HEK293T (cell line): ENCODE measurements around the gene PRADC1.

Experiments used
- CTCF ChIA-PET: fragments of 350-600 bp; formaldehyde crosslinking; extraction: SDS; loops from one replicate; lab custom pipeline; 2021; ENCODE audit warnings: antibody characterized with exemption, inconsistent platforms; lab: Yijun Ruan, JAX
- POLR2A ChIA-PET: fragments of 350-600 bp; formaldehyde crosslinking; extraction: SDS; loops from one replicate; lab custom pipeline; 2020; ENCODE audit warnings: antibody characterized with exemption, inconsistent platforms; lab: Yijun Ruan, JAX
- DNase-seq: peaks from one replicate; pipeline ENCODE4 v3.0.0; 2012; ENCODE audit warnings: mixed read lengths; ENCODE audit errors: extremely low spot score
- ARNT ChIP-seq: fragments of 450-650 bp; IDR thresholded peaks from 2 replicates; pipeline ENCODE4 v1.6.1; 2017; ENCODE audit warnings: mild to moderate bottlenecking
- BHLHE40 ChIP-seq: fragments of 450-650 bp; IDR thresholded peaks from 2 replicates; pipeline ENCODE4 v1.6.1; 2016; ENCODE audit warnings: mild to moderate bottlenecking, moderate library complexity, borderline replicate concordance
- CTBP1 ChIP-seq: fragments of 450-650 bp; IDR thresholded peaks from 2 replicates; pipeline ENCODE4 v1.6.1; 2016; ENCODE audit warnings: borderline replicate concordance
- ELF4 ChIP-seq: fragments of 450-650 bp; IDR thresholded peaks from 2 replicates; pipeline ENCODE4 v1.6.1; 2017; ENCODE audit warnings: antibody characterized with exemption
- FOXA1 ChIP-seq: fragments of 450-650 bp; IDR thresholded peaks from 2 replicates; pipeline ENCODE4 v1.6.1; 2016; ENCODE audit warnings: mild to moderate bottlenecking
- FOXK2 ChIP-seq: fragments of 450-650 bp; IDR thresholded peaks from 2 replicates; pipeline ENCODE4 v1.6.1; 2016; ENCODE audit warnings: mild to moderate bottlenecking
- FOXM1 ChIP-seq: fragments of 450-650 bp; IDR thresholded peaks from 2 replicates; pipeline ENCODE4 v1.6.1; 2017; ENCODE audit warnings: mild to moderate bottlenecking, borderline replicate concordance
- HDGF ChIP-seq: fragments of 450-650 bp; IDR thresholded peaks from 2 replicates; pipeline ENCODE4 v1.6.1; 2017; ENCODE audit warnings: antibody characterized with exemption, borderline replicate concordance
- L3MBTL2 ChIP-seq: fragments of 450-650 bp; conservative IDR thresholded peaks from 2 replicates; pipeline ENCODE4 v1.6.1; 2016; ENCODE audit warnings: mild to moderate bottlenecking
- LEF1 ChIP-seq: fragments of 450-650 bp; IDR thresholded peaks from 2 replicates; pipeline ENCODE4 v1.6.1; 2017; ENCODE audit warnings: mild to moderate bottlenecking, borderline replicate concordance
- NFRKB ChIP-seq: fragments of 450-650 bp; IDR thresholded peaks from 2 replicates; pipeline ENCODE4 v1.6.1; 2016; ENCODE audit warnings: mild to moderate bottlenecking, moderate library complexity
- SP1 ChIP-seq: fragments of 450-650 bp; IDR thresholded peaks from 2 replicates; pipeline ENCODE4 v1.6.1; 2017
- SUZ12 ChIP-seq: fragments of 450-650 bp; IDR thresholded peaks from 2 replicates; pipeline ENCODE4 v1.6.1; 2016; ENCODE audit warnings: mild to moderate bottlenecking
- TARDBP ChIP-seq: fragments of 450-650 bp; IDR thresholded peaks from 2 replicates; pipeline ENCODE4 v1.6.1; 2016
- ZNF384 ChIP-seq: fragments of 450-650 bp; IDR thresholded peaks from 2 replicates; pipeline ENCODE4 v1.6.1; 2016
- TF ChIP-seq, protein P1 (sequence below): fragments of 450-650 bp; IDR thresholded peaks from 2 replicates; pipeline ENCODE4 v1.6.1; 2016

PRADC1 gene

DNA sequence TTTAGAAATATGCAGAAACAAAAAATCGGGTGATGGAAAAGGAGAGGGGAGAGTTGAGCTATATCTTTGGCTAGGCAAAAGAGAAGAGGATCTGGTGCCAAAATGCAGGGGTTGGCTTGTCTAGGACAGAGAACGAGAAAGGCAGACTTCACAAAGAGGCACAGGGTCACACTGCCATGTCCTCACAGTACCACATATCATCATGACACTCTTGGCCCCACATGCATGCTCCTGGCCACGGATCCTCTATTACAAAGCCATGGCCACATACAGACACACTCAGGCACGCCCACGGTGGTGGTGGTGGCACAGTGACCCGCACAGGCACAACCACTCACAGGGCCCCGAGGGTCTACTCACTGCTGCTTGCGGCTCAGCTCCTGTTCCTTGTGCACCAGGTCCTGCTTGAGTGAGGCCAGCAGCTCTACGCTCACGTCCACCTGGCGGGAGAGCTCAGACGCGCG, 35.4 kb upstream of the PRADC1 start:
- no peak for DNase-seq
- ChIA-PET POLR2A (interaction anchor here (0.9 kb wide), 1 partner anchor 35 kb away, joined by 3 read pairs; the partner anchor contains the start of genes CCT7 and PRADC1), CTCF (no interaction called here)
- TF ChIP-seq TARDBP (no peak), HDGF (no peak), ELF4 (no peak), SUZ12 (no peak), ZNF384 (no peak), CTBP1 (no peak)
- TF ChIP-seq, protein P1, sequence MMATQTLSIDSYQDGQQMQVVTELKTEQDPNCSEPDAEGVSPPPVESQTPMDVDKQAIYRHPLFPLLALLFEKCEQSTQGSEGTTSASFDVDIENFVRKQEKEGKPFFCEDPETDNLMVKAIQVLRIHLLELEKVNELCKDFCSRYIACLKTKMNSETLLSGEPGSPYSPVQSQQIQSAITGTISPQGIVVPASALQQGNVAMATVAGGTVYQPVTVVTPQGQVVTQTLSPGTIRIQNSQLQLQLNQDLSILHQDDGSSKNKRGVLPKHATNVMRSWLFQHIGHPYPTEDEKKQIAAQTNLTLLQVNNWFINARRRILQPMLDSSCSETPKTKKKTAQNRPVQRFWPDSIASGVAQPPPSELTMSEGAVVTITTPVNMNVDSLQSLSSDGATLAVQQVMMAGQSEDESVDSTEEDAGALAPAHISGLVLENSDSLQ: no peak

DNA sequence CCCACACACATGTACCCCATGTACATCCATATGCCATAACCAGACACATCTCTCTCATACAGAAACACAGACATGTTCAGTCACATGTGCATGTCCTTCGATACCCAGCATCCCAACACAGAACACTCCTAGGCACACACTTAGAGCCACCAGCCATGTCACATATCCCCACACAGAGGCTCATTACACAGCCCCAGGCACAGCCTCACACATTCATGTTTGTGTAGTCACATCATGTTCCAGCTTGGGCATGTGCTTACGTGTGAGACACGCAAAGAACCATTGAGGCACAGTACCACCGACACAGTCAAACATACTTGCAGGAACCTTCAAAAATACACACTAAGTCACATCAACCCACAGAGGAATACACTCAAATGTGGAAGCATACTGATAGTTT, 34.0 kb upstream of the PRADC1 start:
- TF ChIP-seq, protein P1: no peak
- TF ChIP-seq HDGF (no peak), SP1 (no peak), CTBP1 (no peak), SUZ12 (no peak), TARDBP (no peak), FOXA1 (no peak), L3MBTL2 (no peak), NFRKB (no peak), LEF1 (no peak), ZNF384 (no peak), ARNT (no peak), FOXM1 (no peak), ELF4 (no peak), BHLHE40 (no peak), FOXK2 (no peak)
- no peak for DNase-seq
- CTCF ChIA-PET: no interaction called here
- POLR2A ChIA-PET: no interaction called here

DNA sequence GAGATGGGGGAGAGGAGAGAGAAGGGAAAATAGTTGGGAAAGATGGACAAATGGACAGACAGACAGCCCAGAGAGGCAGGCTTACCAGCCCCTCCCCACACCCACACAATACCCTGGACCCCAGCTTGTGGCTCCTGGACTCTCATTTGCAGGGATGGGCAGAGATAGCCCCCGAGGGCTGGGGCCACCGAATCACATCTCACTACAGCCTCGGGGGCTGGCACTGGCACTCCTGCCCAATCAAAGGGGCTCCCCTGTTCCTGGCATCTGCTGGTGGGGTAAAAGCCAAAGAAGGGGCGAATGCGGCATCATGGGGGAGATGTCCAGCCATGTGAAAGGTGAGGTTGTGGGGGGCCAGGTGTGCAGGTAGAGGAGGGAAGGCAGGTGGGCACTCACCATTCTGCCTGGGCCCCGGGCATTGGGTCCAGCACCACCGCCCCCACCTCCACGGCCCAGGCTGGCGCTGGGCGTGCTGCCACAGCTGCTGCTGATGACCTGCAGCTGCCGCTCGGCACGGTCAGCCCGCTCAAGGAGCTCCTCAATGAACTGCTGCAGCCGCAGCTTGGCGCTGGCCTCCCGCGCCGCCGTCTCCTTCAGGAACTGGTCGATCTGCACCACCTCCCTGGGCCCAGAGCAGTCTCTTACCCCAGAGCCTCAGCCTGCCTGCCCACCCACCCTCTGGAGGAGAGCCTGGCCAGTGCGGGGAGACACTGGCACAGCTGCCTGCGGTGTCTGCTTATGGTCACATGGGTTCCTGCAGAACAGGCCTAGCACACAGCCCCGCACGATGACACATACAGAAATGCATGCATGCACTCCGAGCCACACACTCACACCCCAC, 33.2 kb upstream of the PRADC1 start:
- DNase-seq: no peak
- POLR2A ChIA-PET: no interaction called here
- CTCF ChIA-PET: no interaction called here
- TF ChIP-seq SUZ12 (no peak), BHLHE40 (no peak), NFRKB (no peak)
- TF ChIP-seq, protein P1: no peak

DNA sequence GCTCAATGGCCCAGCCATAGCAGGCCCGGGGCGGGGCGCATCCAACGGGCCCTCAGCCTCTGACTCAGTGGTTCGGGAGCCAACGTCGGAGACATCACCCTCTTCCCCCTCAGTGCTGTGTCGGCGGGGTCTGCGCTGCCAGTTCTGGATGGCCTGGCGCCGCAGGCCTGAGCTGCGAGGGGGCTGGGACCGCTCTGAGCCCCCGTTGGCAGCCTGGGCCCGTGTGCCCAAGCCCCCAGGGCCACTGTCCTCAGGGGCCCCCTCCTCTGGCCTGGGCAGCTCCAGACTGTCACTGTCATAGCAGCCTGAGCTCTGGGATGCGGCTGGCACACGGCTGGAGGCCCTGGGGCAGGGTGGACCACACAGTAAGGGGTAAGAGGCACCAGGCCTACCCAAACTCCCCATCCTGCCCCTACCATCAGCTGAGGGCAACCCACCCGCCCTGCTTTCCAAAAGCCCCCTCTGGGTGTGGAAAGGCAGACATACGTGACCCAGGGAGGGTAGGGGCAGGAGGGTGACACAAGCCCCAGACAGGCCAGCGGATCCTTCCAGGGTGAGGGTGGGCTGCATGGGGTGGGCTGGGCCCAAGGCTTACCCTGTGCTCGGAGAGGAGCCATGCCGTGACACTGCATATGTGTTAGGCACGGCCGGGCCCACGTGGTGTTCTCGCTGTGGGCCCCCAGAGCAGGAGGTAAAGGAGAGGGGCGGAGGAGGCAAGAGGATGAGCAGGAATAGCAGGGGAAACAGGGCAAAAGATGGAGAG, 32.4 kb upstream of the PRADC1 start:
- no peak for DNase-seq
- ChIA-PET CTCF (no interaction called here), POLR2A (no interaction called here)
- TF ChIP-seq L3MBTL2 (no peak), SUZ12 (no peak), LEF1 (no peak), TARDBP (no peak), NFRKB (no peak), ZNF384 (no peak)

DNA sequence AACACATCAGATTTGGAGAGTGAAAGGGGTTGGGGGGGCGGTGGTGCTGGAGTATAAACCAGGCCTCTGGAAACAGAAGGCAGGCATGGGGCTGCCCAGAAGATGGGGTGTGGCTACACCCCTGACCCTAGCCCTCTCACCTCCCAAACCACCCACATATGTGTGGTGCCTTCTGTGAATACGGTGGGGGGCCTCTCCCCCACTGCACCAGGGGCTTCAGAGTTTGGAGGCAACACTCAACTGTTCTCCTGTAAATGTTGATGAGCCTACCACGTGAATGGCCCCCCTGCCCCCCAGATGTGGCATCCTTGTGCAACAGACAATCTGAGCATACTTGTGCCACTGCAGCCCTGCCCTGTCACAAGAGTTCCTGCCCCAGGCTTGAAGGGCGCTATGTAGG, 31.7 kb upstream of the PRADC1 start:
- ChIA-PET CTCF (no interaction called here), POLR2A (no interaction called here)
- TF ChIP-seq SUZ12 (no peak), LEF1 (no peak), SP1 (no peak), L3MBTL2 (no peak), FOXM1 (no peak), ELF4 (no peak), ZNF384 (no peak), NFRKB (no peak), ARNT (no peak), FOXK2 (no peak), TARDBP (no peak), BHLHE40 (no peak), HDGF (no peak), FOXA1 (no peak), CTBP1 (no peak)
- TF ChIP-seq, protein P1: no peak
- no peak for DNase-seq

DNA sequence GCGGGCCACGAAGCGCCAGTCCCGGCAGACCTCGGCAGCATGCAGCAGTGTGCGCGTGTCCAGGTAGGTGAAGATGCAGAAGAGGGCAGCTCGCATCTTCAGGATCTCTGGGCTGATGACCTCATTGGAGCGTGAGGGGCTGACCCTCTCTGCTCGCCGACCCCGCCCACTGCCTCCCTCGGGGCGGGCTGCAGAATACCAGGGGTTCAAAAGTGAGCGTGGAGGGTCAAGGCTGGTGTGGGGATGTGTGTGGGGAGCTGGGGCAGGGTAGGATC, 31.2 kb upstream of the PRADC1 start:
- no peak for DNase-seq
- ChIA-PET POLR2A (no interaction called here), CTCF (no interaction called here)
- TF ChIP-seq FOXM1 (no peak), FOXA1 (no peak)
